ENCODE results near the gene DEFB132.

DNA sequence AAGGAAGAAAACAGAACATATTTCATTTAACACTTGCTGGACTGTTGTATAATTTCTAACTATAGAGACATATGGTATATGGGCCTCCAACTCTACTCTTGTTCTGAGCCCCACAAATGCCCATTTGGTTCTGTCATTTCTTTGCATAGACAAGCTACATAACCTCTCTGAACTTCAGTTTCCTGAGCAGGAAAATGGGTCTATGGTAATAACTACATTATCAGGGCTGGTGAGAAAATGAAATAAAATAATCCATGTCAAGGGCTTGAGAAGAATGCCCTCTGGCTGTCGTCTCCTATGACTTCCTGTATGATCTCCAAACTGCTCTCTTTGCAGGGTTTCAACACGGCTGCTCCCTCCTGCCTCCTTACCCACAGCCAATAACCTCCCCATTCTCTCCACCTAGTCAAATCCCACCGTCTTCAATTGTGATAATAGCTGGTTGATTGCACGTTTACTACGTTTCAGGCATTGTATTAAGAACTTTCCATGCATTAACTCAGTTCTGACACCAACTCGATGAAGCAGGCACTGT is 51.8 kb downstream of the DEFB132 start:
- TF ChIP-seq FOXA2 (IDR thresholded peaks at IDR 0.05): no peak
- TF ChIP-seq, protein P1, sequence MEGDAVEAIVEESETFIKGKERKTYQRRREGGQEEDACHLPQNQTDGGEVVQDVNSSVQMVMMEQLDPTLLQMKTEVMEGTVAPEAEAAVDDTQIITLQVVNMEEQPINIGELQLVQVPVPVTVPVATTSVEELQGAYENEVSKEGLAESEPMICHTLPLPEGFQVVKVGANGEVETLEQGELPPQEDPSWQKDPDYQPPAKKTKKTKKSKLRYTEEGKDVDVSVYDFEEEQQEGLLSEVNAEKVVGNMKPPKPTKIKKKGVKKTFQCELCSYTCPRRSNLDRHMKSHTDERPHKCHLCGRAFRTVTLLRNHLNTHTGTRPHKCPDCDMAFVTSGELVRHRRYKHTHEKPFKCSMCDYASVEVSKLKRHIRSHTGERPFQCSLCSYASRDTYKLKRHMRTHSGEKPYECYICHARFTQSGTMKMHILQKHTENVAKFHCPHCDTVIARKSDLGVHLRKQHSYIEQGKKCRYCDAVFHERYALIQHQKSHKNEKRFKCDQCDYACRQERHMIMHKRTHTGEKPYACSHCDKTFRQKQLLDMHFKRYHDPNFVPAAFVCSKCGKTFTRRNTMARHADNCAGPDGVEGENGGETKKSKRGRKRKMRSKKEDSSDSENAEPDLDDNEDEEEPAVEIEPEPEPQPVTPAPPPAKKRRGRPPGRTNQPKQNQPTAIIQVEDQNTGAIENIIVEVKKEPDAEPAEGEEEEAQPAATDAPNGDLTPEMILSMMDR (IDR thresholded peaks at IDR 0.05; ENCODE audit: low read depth, low read length, missing input control): no peak
- TF ChIP-seq RAD21 (IDR thresholded peaks at IDR 0.05): peak in 1 of 2 donors; percentile 39
- TF ChIP-seq, protein P2, sequence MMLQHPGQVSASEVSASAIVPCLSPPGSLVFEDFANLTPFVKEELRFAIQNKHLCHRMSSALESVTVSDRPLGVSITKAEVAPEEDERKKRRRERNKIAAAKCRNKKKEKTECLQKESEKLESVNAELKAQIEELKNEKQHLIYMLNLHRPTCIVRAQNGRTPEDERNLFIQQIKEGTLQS (IDR thresholded peaks at IDR 0.05): no peak
- TF ChIP-seq HNF4G (IDR thresholded peaks at IDR 0.05): no peak
- TF ChIP-seq YY1 (IDR thresholded peaks at IDR 0.05): no peak
- TF ChIP-seq FOXA1 (IDR thresholded peaks at IDR 0.05): no peak
